Measurements from ENCODE around the gene MRPL57. TPM values are rescaled to one million over a fixed set of nuclear protein-coding genes. Genes with fewer than 3 reads are reported as not detected.

Gene MRPL57
- total and polyA plus RNA-seq, 2 donors (not counting 1 experiment from before 2014, with no cell fraction given) = 7.8 to 12.1 TPM

GRCh38 chr13:21221268-21221667 is 44.8 kb downstream of the MRPL57 start:
- ATAC-seq (ENCODE audit: low read depth) = no peak
- Histone ChIP-seq H3K4me3 (ENCODE audit: control extremely low read depth in 1 of 5, extremely low read depth in 1 of 5, insufficient read depth in 1 of 5, low read depth in 2 of 5, low read length in 4 of 5) (no peak overlapping the region), H3K9me3 (ENCODE audit: control extremely low read depth in 1 of 3, control insufficient read depth in 2 of 3, insufficient read depth in 1 of 3, low read length in 2 of 3) (peaks cover 0 to 4% (median 0%) of the 10 kb centered on the region in 3 donors), H3K79me2 (ENCODE audit: control insufficient read depth, insufficient read depth, low read length) (no peaks in the 10 kb centered on the region), H3K4me1 (ENCODE audit: control insufficient read depth in 2 of 2, insufficient read depth in 2 of 2, low read length in 2 of 2) (no peaks in the 10 kb centered on the region), H3K36me3 (replicated peaks in 1 of 2; ENCODE audit: control extremely low read depth in 1 of 2, control insufficient read depth in 1 of 2, extremely low read depth in 1 of 2, insufficient read depth in 2 of 2, low read length in 1 of 2) (no peaks in the 10 kb centered on the region), H3K9ac (ENCODE audit: low read length) (no peak overlapping the region), H3K4me2 (replicated peaks; ENCODE audit: low read depth, low read length, poor library complexity, severe bottlenecking) (no peak overlapping the region), H3K27ac (ENCODE audit: low read length in 2 of 2) (no peak overlapping the region), H3K27me3 (replicated peaks in 1 of 4; ENCODE audit: control extremely low read depth in 1 of 4, control insufficient read depth in 3 of 4, insufficient read depth in 4 of 4, low read length in 3 of 4) (no peaks in the 10 kb centered on the region), H2AFZ (ENCODE audit: insufficient read depth, low read depth, low read length, poor library complexity, severe bottlenecking) (no peak overlapping the region), H4K20me1 (ENCODE audit: control insufficient read depth, insufficient read depth, low read length, poor library complexity, severe bottlenecking) (no peaks in the 10 kb centered on the region)
- ChIA-PET CTCF (no interaction called here), POLR2A (no interaction called here)
- H3K27me3 Mint-ChIP-seq = peaks cover 13% of the 10 kb centered on the region
- H3K27ac Mint-ChIP-seq = no peak overlapping the region
- intact Hi-C loops (cut with micrococcal nuclease) = no loop called here
- TF ChIP-seq CTCF (IDR thresholded peaks at IDR 0.05) (no peak), EZH2 (IDR thresholded peaks at IDR 0.05; ENCODE audit: borderline replicate concordance, insufficient read depth, low read depth, low read length, poor library complexity, severe bottlenecking) (no peak)
- H3K9me3 Mint-ChIP-seq (ENCODE audit: insufficient read depth) = peaks cover 2% of the 10 kb centered on the region
- H3K4me1 Mint-ChIP-seq = no peaks in the 10 kb centered on the region
- H3K4me3 Mint-ChIP-seq = no peak overlapping the region
- no peak for DNase-seq

- POLR2A ChIA-PET = no interaction called here
- DNase-seq = no peak
- Histone ChIP-seq H3K9ac (ENCODE audit: low read length) (no peak overlapping the region), H3K4me3 (ENCODE audit: control extremely low read depth in 1 of 5, extremely low read depth in 1 of 5, insufficient read depth in 1 of 5, low read depth in 2 of 5, low read length in 4 of 5) (no peak overlapping the region), H2AFZ (ENCODE audit: insufficient read depth, low read depth, low read length, poor library complexity, severe bottlenecking) (no peak overlapping the region), H3K27me3 (replicated peaks in 1 of 4; ENCODE audit: control extremely low read depth in 1 of 4, control insufficient read depth in 3 of 4, insufficient read depth in 4 of 4, low read length in 3 of 4) (no peaks in the 10 kb centered on the region), H3K36me3 (replicated peaks in 1 of 2; ENCODE audit: control extremely low read depth in 1 of 2, control insufficient read depth in 1 of 2, extremely low read depth in 1 of 2, insufficient read depth in 2 of 2, low read length in 1 of 2) (no peaks in the 10 kb centered on the region), H4K20me1 (ENCODE audit: control insufficient read depth, insufficient read depth, low read length, poor library complexity, severe bottlenecking) (no peaks in the 10 kb centered on the region), H3K4me2 (replicated peaks; ENCODE audit: low read depth, low read length, poor library complexity, severe bottlenecking) (no peak overlapping the region), H3K9me3 (ENCODE audit: control extremely low read depth in 1 of 3, control insufficient read depth in 2 of 3, insufficient read depth in 1 of 3, low read length in 2 of 3) (peaks cover 0 to 4% (median 0%) of the 10 kb centered on the region in 3 donors), H3K4me1 (ENCODE audit: control insufficient read depth in 2 of 2, insufficient read depth in 2 of 2, low read length in 2 of 2) (no peaks in the 10 kb centered on the region), H3K27ac (ENCODE audit: low read length in 2 of 2) (no peak overlapping the region), H3K79me2 (ENCODE audit: control insufficient read depth, insufficient read depth, low read length) (no peaks in the 10 kb centered on the region)
- TF ChIP-seq CTCF (IDR thresholded peaks at IDR 0.05) = no peak
- no peak for TF ChIP-seq EZH2 (IDR thresholded peaks at IDR 0.05; ENCODE audit: borderline replicate concordance, insufficient read depth, low read depth, low read length, poor library complexity, severe bottlenecking)
- CTCF ChIA-PET = no interaction called here
- 72% methylated on average over 3 of the region's 6 CpGs for WGBS (ENCODE audit: insufficient coverage)
- H3K4me1 Mint-ChIP-seq = no peaks in the 10 kb centered on the region
- H3K9me3 Mint-ChIP-seq (ENCODE audit: insufficient read depth) = peaks cover 2% of the 10 kb centered on the region
- intact Hi-C loops (cut with micrococcal nuclease) = no loop called here
- no peak for ATAC-seq (ENCODE audit: low read depth)
- peaks cover 13% of the 10 kb centered on the region for H3K27me3 Mint-ChIP-seq
- no peak overlapping the region for H3K4me3 Mint-ChIP-seq
- no peak overlapping the region for H3K27ac Mint-ChIP-seq
These were observed 48.6 kb downstream of the MRPL57 start for GRCh38 chr13:21225082-21225481.

Measured in B cell (primary cell).